ENCODE measurements around the gene EVPL. TPM values are rescaled to one million over a fixed set of nuclear protein-coding genes. Genes with fewer than 3 reads are reported as not detected.

Gene EVPL
- total and polyA plus RNA-seq, 2 of the 13 experiments (the other 11 are each of a cell fraction or from before 2014, with no cell fraction given) = 2.1 to 8.2 TPM

DNA sequence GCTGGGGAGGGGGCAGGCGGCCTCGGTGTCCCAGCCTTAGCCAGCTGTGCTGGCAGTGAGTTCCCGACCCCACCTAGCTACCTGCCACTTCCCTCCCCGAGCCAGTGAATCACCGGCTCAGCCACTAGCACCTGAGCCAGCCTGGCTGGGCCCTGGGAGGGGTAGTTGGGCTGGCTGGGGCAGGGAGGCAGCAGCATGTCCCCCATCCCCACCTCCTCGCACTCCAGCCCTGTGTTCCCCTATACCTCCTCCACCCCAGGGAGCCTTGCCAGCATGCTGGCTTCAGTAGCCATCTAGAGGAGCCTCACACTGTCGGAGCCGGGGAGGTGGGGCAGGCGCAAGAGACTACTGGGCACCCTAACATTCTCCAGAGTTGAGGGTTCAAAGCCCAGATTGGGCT, 2.8 kb downstream of the EVPL start (continued):
- TF ChIP-seq, protein P1, sequence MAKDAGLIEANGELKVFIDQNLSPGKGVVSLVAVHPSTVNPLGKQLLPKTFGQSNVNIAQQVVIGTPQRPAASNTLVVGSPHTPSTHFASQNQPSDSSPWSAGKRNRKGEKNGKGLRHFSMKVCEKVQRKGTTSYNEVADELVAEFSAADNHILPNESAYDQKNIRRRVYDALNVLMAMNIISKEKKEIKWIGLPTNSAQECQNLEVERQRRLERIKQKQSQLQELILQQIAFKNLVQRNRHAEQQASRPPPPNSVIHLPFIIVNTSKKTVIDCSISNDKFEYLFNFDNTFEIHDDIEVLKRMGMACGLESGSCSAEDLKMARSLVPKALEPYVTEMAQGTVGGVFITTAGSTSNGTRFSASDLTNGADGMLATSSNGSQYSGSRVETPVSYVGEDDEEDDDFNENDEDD (CRISPR knock-in tag; IDR thresholded peaks at IDR 0.05; ENCODE audit: borderline replicate concordance) = no peak
- TF ChIP-seq MED13 (CRISPR knock-in tag; IDR thresholded peaks at IDR 0.05) (no peak), MIXL1 (CRISPR knock-in tag; IDR thresholded peaks at IDR 0.05) (no peak), NR1H2 (CRISPR knock-in tag; IDR thresholded peaks at IDR 0.05; ENCODE audit: borderline replicate concordance, low read depth) (no peak)

DNA sequence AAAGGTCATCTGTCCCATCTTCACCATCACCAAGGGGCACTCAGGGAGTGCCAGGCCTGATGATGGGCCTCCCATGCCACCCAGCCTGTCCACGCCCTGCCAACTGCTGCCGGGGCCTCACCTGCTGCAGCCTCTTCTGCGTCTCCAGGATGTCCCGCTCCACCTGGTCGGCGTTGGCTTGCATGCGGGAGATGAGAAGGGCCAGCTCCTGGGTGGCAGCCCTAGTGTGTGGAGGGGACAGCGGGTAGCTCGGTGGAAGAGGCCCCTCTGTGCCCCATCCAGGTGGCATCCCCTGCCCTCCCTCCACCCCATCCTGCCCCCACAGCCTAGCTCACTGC, 3.2 kb downstream of the EVPL start:
- Histone ChIP-seq H3K4me2 (ENCODE audit: low read depth, low read length) (no peak overlapping the region), H3K27me3 (ENCODE audit: control insufficient read depth in 1 of 2, insufficient read depth in 2 of 2, low read length in 2 of 2) (no peaks in the 10 kb centered on the region; a peak in 1 of 5 replicates), H3K4me3 (replicated peaks in 1 of 3; ENCODE audit: insufficient read depth in 1 of 3, low read depth in 2 of 3, low read length in 3 of 3) (no peak overlapping the region), H3K4me1 (ENCODE audit: insufficient read depth, low read length) (peaks cover 35% of the 10 kb centered on the region), H3K36me3 (replicated peaks in 1 of 2; ENCODE audit: control insufficient read depth in 1 of 2, insufficient read depth in 2 of 2, low read length in 2 of 2) (peaks cover 1 to 13% of the 10 kb centered on the region in 2 experiments; a peak in 4 of 5 replicates), H3K79me2 (ENCODE audit: insufficient read depth, low read length) (no peaks in the 10 kb centered on the region), H3K9me3 (ENCODE audit: low read length) (no peaks in the 10 kb centered on the region), H4K20me1 (ENCODE audit: insufficient read depth, low read length) (no peaks in the 10 kb centered on the region), H2AFZ (ENCODE audit: low read length) (no peak overlapping the region), H3K9ac (ENCODE audit: insufficient read depth, low read depth, low read length) (no peak overlapping the region), H3K27ac (ENCODE audit: extremely low read length, insufficient read depth, low read length) (no peak overlapping the region)
- POLR2A ChIA-PET = no interaction called here
- no TSS peak for BruUV-seq (replicated peaks)
- ATAC-seq (no peak), DNase-seq (ENCODE audit: low spot score) (no peak), FAIRE-seq (no peak)
- CTCF ChIA-PET (ENCODE audit: low intra/inter-chr PET ratio, low total read pairs) = no interaction called here
- in situ Hi-C loops (cut with HindIII; ENCODE audit: extremely low pct_ligation_motif_present, low pct_unique_long_range_greater_than_20kb) = no loop called here
- intact Hi-C loops (cut with micrococcal nuclease; ENCODE audit: unreplicated experiment) = no loop called here
- 98% methylated on average over 9 of the region's 9 CpGs for WGBS (ENCODE audit: low lambda C conversion rate)
- TF ChIP-seq ZSCAN20 (CRISPR knock-in tag; IDR thresholded peaks at IDR 0.05; ENCODE audit: borderline replicate concordance) (no peak), HNRNPL (IDR thresholded peaks at IDR 0.05; ENCODE audit: low read depth, low read length) (peak; percentile 65; the same call in 1 of the 2 replicates)

All from HepG2 (cell line).